NCI-H1930 (cell line): Measurements from ENCODE around the gene TMEM242.
"Not testable (repeated sequence)": the region's sequence is repeated elsewhere in the genome, so short reads cannot be mapped to it uniquely, and the experiment has no call there.

ENCODE experiments used
- DNase-seq, 2 experiments: peaks; one replicate each; lab custom pipeline; 2025; lab: John Stamatoyannopoulos, UW

TMEM242 gene

DNA sequence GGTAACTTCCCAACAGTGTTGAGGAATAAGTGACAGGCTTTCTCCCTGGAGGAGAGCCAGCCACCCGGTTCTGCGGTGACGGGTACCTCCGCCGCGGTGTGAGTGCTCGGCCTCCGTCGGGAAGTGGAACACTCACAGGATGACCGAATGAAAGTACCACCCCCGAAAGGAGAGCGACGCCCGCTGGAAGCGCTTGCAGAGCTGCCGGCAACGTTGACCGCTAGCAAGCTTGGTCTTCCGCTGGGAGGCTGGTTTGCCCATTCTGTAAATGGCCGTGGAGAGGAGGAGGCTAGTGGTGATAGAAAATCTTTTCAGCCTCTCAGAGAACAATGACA, 614 bp upstream of the TMEM242 start:
- DNase-seq = no peak

DNA sequence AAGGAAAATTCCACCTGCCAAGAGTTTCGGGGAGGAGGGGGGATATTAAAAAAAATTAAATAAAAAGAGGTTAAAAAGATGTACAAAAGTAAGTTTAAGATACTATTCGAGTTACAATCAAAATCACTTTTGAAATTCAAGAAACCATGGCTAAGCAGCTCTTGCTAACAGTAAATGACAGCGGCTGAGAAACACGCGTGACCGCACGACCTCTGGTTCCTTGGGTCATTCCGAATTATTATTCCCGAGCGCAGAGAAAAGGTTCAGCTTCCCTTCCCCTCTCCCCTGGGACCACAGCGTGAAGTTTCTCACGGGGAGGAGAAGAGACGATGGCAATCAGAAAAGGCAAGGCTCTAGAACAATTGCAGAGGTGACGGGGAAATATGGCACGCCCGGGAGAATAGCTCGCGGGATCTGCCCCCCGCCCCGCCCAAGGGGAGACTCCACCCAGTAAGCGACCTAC, 496 bp downstream of the TMEM242 start:
- DNase-seq = no peak

DNA sequence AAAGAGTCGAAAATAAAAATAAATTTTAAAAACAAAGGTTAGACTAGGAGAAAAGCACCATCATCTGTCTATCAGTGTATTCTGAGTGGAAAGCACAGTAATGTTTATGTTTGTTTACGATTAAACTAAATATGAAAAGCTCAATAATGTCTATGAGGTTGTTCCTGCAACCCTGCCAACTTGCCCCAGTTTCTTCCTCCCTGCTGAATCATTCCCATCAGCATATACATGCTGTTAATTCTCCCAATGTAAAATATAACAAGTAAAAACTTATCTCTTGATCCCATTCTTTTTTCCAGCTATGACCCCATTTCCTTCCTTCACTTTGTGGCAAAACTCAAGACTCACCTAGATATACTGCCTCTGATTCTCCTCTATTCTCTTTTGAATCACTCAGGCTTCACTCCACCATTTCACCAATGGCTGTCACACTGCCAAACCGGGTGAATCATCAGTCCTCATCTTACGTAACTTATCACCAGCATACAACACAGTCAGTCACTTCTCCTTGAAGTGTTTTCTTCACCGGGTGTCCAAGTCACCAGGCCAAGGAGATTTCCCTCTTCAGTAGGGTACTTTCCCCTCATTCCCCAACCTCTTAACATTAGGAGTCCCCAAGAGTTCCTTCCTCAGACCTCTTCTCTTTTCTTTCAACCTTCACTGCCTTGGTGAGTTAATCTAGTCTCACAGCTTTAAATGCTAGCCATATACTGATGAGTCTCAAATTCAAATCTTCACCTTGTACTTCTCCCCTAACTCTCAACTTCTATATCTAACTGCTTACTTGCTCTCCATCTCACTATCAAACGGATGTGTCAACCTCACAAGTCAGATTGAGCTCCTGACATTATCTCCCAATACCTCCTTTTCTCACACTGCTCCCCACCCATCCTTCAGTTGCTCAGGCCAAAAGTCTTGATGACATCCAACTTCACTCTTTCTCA, 6.2 kb downstream of the TMEM242 start:
- DNase-seq = no peak

DNA sequence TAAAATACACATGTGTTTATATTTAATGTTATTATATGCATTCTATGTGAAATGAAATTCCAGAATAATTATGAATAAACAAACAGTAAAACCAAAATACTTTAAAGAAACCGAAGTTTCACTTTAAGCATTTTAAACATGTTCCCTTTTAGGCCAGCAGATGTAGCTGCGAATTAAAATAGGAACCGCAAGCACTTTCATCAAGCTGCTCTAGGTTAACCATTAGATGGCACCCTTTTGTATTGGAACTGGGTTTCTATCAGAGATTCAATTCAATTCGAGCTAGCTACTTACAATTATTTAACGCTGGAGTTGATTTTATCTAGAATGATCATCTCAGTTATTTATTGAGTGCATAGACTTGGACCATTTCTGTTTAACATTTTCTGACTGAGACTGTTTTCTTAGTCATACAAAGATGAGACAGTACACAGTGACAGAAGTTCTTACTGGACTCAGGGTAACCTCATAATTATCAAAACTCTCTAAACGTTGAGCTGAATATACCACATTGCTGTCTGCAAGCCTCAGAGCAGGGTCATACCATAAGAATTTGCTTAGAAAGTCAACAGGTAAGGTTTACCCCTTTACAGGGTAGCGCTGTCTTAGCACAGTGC, 8.5 kb downstream of the TMEM242 start:
- DNase-seq = no peak

DNA sequence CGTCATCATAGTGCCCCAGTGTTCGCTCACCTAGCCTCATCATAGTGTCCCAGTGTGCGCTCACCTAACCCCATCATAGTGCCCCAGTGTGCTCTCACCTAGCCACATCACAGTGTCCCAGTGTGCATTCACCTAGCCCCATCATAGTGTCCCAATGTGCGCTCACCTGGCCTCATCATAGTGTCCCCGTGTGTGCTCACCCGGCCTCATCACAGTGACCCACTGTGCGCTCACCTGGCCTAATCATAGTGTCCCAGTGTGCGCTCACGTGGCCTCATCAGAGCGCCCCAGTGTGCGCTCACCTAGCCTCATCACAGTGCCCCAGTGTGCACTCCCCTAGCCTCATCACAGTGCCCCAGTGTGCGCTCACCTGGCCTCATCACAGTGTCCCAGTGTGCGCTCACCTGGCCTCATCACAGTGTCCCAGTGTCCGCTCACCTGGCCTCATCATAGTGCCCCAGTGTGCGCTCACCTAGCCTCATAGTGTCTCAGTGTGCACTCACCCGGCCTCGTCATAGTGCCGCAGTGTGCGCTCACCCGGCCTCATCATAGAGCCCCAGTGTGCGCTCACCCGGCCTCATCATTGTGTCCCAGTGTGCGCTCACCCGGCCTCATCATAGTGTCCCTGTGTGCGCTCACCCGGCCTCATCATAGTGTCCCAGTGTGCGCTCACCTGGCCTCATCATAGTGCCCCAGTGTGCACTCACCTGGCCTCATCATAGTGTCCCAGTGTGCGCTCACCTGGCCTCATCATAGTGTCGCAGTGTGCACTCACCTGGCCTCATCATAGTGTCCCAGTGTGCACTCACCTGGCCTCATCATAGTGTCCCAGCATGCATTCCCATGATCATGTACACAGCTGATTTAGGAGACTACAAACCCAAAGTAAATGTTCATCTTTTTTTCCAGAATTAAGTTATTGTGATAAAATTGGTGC, 9.5 kb downstream of the TMEM242 start:
- no peak for DNase-seq

DNA sequence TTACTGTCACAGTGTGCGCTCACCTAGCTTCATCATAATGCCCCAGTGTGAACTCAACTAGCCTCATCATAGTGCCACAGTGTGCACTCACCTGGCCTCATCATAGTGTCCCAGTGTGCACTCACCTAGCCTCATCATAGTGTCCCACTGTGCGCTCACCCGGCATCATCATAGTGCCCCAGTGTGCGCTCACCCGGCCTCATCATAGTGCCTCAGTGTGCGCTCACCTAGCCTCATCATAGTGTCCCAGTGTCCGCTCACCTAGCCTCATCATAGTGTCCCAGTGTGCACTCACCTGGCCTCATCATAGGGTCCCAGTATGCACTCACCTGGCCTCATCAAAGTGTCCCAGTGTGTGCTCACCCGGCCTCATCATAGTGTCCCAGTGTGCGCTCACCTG, 10.6 kb downstream of the TMEM242 start:
- DNase-seq = no peak

DNA sequence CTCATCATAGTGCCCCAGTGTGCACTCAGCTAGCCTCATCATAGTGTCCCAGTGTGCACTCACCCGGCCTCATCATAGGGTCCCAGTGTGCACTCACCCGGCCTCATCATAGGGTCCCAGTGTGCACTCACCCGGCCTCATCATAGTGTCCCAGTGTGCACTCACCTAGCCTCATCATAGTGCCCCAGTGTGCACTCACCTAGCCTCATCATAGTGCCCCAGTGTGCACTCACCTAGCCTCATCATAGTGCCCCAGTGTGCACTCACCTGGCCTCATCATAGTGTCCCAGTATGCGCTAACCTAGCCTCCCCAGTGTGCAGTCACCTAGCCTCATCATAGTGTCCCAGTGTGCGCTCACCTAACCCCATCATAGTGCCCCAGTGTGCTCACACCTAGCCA, 12.6 kb downstream of the TMEM242 start:
- DNase-seq = not testable (repeated sequence)

DNA sequence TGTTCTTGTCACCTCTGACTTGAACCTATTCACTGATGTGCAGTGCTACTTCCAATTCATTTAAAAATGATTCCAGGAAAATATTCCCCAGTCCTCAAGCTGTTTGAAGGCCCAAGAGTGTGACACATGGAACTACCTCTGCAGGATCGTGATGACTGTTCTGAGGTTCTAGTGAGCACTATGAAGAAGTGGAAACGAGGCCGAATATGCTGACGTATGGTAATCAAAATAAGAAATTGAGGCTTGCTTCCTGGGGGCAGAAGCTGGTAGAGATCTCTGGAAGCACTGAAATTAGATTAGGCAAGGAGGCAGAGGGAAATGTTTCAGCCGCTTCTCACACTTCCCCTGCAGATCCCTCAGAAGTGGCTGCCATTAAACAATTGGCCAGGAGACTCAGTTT, 15.7 kb downstream of the TMEM242 start:
- no peak for DNase-seq

DNA sequence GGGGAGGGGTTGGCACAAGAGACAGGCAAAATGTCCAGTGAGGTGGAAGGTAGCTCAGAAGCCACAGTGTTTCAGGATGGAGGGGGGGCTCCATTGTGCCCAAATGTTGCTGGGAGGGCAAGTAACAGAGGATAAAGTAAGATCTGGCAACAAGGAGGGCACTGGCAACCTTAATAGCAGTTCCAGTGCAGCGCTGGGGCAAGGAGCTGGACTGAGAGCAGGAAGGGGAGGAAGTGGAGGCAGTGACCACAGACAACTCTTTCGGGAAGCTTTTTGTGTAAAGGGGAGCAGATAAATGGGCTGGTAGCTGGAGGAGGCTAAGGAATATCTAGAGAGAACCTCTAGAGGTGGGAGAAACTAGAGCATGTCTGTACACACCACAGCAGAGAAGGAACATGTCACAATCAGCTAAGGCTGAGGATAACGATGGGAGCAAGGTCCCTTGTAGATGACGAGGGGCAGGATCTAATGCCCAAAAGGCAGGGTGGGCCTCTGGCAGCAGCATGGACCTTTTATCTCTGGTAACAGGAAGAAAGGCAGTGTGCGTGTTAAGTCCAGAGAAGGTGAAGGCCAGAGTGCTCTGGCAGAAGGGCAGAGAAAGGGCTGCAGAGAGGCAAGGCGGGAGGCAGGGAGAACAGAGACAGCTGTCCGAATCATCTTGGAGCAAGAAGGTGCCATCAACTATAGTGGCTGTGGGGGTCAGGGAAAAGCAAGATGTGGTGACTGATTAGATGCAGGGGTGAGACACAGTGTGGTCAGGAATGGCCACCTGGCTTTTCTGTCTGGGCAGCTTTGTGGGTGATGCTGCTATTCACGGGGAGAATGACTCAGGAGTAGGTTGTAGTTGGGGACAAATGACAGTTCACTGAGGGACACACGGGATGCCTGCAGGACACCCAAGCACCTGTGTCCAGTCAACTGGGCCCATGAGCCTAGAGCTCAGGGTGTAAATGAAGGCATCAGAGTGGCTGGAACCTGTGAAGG, 17.4 kb downstream of the TMEM242 start:
- DNase-seq = no peak

DNA sequence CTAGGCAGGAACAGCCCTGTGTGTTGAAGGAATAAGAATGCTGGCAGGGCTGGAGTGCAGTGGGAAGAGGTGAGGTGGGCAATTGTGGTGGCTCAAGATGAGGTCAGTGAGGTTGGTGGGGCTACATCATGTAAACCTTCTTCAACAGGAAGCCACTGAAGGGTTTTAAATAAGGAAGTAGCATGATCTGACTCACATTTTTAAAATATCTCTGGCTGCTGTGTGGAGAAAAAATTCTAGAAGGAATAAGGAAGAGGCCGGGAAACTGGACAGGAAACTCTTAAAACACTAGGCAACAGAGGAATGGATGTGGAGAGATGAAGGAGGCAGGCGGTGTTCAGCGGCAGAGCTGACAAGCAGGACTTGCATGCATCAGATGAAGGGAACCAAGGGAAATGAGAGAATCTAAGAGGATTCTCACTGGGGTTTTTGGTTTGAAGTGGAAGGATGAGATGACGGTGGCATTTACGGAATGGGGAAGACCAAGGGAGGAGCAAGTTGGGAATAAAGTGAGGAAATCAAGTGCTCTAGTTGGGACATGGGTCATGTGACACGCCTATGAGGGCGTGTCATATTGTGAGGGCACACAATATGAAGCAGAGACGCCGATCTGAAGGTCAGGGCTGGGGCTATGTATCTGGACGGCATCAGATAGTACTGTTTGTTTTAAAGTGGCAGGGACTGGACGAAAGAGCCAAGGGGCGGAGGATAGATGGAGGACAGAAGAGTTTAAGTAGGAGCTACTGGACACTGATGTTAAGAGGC, 18.2 kb downstream of the TMEM242 start:
- DNase-seq = no peak

DNA sequence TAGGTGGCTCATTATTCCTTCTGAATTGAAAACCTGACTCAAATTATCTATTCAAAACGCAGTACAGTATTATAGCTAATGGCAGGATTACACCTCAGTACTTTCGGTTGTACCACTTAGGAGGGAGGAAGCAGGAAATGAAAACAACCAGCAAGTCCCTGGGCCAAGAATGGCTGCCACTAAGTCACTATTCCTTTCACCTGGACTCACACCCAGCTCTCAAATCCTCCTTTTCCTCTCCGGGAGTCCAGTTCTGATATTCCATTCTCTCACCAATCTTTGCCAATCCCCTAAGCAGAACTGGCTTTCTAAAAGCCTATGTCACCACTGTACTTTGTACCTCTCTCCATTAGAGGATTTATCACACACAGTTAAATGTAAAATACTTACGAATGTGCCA, 20.6 kb downstream of the TMEM242 start:
- DNase-seq = no peak

DNA sequence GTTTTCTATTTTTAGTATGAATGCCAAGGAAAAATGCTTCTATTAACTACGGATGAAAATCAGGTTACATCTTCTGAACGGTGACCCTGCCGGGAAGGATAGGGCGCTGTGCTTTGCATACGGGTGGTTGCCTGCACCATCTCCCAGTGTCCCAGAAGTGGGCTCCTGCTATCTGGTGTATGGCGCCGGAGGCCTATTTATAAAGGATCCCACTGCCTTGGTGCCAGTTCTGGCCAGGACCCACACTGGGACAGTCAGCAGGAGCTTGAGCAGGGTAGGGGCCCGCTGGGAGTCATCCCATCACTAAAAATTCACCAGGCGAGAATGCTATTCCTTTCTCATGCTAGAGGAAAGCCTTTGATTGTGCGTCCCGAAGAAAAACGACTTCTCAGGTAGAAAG, 22.9 kb downstream of the TMEM242 start:
- no peak for DNase-seq

DNA sequence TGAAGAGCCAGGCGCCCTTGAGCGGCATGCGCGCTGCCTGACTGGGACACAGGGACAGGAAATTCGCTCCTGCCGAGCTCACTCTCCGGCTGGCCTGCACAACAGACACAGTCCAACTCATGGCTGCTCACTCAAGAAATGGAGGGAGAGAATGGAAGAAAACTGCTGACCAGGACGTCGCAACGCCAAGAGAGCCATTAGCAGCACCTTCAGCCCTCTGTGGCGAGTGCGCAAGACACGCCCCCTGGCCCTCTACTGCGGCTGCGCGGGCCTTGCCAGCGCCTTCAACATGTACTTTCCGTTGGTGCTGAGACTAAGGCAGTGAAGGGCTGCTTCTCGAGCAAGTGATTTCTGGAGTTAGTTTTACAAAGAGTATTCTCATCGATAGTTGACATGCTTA, 23.3 kb downstream of the TMEM242 start:
- no peak for DNase-seq

DNA sequence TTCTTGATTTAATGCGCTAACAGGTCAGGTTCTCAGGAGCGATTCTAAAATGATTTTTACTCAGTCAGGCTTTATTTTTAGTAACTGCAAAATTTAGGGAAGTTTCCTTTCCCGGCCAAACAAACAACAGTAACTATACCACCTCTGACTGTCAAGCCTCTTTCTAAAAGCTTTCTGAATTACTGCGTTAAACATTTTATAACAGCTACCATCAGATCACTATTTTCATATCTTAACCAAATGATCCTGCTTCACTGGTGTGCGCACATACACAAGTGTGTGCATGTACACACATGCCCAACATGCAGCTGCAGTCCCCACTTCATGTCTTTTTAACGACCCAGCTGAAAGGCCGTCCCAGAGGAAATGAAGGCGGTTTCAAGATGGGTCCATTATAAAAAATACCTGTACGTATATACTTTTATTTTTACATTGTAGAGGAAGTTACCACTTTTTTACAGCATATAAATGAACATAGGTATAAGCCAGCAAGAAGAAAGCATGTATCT, 25.0 kb downstream of the TMEM242 start:
- DNase-seq = no peak

DNA sequence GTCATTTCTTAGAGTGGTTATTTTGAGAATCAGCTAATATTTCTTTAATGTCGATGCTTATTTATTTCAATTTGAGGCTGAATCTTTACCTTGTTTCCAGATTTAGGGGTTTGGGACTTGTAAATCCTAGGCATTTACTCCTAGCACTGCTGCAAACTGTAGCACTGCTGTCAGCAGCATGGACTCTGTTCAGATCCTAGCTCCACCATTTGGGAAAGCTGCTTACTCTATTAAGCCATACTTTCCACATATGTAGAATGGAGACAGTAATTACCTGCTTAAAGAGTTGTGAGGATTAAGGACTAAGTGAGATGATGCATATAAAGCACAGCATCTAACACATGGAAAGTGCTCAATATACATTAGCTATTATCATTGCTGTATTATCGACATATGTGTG, 28.7 kb downstream of the TMEM242 start:
- DNase-seq = no peak

DNA sequence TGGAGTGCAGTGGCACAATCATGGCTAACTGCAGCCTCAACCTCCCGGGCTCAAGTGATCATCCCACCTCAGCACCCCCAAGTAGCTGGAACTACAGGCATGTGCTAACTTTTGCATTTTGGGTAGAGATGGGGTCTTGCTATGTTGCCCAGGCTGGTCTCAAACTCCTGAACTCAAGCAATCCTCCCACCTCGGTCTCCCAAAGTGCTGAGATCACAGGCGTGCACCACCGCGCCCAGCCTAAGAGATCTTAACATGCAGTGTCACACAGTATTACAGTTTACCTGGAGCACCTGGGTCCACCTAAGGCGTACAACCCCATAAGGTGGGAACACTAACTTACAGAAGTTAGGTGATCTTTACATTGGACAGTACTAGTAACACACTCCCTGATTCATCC, 29.5 kb downstream of the TMEM242 start:
- DNase-seq = no peak

DNA sequence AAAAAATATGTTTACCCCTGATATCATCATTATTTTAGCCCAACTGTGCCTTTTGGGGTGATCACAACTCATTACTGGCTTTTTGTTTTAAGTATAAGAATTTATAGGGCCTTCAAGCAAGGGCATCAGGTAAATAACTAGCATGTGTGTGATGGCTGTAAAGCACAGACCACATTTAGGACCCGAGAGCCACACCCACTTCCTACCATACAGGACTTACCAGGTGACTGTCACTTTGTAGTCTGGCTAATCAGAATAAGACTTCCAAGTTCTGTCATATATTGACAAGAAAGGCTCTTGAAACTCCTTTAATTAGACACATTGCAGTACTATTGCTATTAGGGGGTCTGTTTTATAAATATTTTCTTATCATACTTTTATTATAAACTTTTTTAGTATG, 31.1 kb downstream of the TMEM242 start:
- DNase-seq = no peak

DNA sequence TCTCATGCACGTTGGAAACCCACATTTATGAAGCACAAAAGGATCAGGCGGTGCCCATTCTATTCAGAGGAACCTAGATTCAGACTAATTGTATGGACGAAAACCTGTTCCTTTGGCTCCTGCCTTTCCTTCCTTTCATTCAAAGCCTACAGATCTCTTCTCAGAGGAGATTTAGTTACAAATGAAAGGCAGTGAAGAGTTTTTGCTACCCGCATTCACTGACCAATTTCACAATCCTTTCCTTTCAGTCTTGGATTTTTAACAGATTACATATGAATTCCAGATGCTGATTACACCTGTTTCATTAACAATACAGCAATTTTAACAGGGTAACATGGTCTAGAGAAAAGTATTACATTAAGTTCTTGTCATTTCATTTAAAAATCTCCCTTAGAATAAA, 32.0 kb downstream of the TMEM242 start:
- no peak for DNase-seq

DNA sequence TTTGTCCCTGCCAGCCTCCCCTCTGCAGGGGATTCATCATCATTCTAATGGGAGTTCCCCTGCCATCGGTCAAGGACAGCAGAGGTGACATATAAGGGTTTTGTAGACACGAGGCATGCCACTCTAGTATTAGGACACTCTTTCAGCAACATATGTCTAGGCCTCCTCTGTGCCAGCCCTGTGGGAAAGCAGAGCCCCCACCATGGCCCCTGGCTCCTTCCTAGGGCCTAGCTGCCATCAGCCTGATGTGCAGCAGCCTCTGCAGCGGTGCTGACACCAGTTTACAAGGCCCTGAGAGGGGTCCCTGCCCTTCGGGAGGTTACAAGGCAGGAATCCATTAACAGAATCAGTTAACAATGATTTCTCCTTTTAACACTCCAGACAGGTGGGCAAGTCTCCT, 32.5 kb downstream of the TMEM242 start:
- DNase-seq = no peak

DNA sequence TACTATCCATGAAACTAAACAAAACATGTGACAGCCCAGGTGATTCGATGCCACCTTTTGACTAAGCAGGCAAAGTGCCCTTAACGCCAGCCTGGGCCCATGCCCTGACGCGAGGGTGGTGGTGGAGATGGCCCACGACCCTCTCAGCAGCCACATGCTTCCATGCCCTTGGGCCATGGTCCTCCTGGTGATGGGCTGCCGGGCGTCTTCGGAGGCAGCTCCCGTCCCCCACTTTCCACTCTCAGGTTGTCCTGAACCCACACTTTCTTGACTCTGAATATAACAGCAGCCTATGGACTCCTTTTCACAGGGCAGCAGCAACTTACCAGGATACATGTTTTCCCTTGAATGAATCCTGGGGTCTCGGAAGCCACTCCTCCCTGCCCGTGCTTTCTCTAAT, 33.6 kb downstream of the TMEM242 start:
- DNase-seq = no peak
